ENCODE measurements around the gene AMZ1. TPM values are rescaled to one million over a fixed set of nuclear protein-coding genes. Genes with fewer than 3 reads are reported as not detected.
"Not testable (repeated sequence)": the region's sequence is repeated elsewhere in the genome, so short reads cannot be mapped to it uniquely, and the experiment has no call there.

AMZ1 gene
- total RNA-seq, 2 donors from 2014 or later, result not detected

DNA sequence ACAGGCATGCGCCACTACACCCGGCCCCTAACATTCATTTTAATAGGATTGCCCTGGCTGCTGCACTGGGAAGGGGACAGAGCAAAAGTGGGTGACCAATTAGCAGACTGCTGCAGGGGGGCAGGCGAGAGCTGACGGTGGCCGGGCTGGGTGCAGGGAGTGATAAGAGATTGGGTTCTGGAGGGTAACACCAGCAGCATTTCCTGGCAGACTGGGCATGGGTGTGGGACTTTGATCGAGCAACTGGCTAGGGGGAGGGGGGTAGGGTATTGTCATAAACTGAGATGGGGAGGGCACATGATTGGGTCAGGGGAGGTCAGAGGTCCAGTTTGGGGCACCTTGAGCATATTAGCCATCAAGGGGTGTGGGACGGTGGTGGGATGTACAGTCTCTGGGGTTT lies 20.2 kb upstream of the AMZ1 start:
- peaks cover 18 to 25% of the 10 kb centered on the region in 2 donors for H3K27me3 Mint-ChIP-seq
- DNase-seq (ENCODE audit: low spot score), result no peak

DNA sequence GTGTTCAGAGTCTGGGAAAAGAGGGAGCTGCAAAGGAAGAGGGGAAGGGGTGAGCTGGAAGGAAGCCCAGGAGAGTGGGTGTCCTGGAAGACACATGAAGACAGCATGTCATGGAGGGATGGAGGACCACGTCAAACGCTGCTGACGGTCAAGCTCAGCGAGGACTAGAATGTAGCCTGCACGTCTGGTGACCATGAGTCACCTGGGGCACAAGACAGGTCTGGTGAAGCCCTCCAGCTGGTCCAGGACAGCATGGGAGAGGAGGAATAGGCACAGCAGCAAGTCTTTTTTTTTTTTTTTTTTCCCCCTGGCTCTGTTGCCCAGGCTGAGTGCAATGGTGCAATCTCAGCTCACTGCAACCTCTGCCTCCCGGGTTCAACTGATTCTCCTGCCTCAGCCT lies 19.6 kb upstream of the AMZ1 start:
- DNase-seq (ENCODE audit: low spot score), result no peak
- no peaks in the 10 kb centered on the region for H3K36me3 Mint-ChIP-seq
- no peak for ATAC-seq
- H3K4me3 Mint-ChIP-seq, result no peak overlapping the region
- H3K27me3 Mint-ChIP-seq, result peaks cover 18 to 25% of the 10 kb centered on the region in 2 donors
- H3K9me3 Mint-ChIP-seq, result no peaks in the 10 kb centered on the region
- H3K27ac Mint-ChIP-seq, result peak overlapping the region in 1 of 2 donors; percentile 56
- H3K4me1 Mint-ChIP-seq (ENCODE audit: low read depth in 2 of 2), result peaks cover 9 to 14% of the 10 kb centered on the region in 2 donors

More for the DNA sequence above, 20.2 kb upstream of the AMZ1 start:
- Mint-ChIP-seq H3K27ac (peak overlapping the region in 1 of 2 donors; percentile 56), H3K4me1 (ENCODE audit: low read depth in 2 of 2) (peaks cover 9 to 14% of the 10 kb centered on the region in 2 donors), H3K36me3 (no peaks in the 10 kb centered on the region), H3K9me3 (no peaks in the 10 kb centered on the region), H3K4me3 (no peak overlapping the region)
- ATAC-seq, result no peak

DNA sequence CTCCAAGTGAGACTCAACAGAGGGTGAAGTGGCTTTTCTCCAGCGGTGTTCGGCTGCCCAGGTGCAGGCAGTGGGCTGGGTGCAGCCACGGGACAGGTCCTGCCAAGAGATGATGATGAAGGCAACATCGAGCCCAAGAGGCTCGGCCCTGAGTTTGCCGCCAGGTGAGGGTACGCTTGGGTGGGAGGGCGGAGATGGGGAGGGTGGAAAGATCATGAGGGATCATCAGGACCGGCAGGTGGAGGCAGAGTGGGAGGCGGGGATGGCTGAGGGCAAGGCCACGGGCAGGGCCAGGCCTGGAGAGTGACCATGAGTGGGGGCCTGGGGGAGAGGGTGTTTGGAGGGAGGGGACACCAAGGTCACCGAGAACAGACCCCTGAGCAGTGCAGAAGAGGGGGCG lies 17.8 kb upstream of the AMZ1 start:
- H3K27me3 Mint-ChIP-seq, result peaks cover 18 to 31% of the 10 kb centered on the region in 2 donors
- H3K4me3 Mint-ChIP-seq, result no peak overlapping the region
- peaks cover 9 to 14% of the 10 kb centered on the region in 2 donors for H3K4me1 Mint-ChIP-seq (ENCODE audit: low read depth in 2 of 2)
- DNase-seq (ENCODE audit: low spot score) (no peak), ATAC-seq (no peak)
- no peaks in the 10 kb centered on the region for H3K9me3 Mint-ChIP-seq
- H3K27ac Mint-ChIP-seq, result no peak overlapping the region
- H3K36me3 Mint-ChIP-seq, result no peaks in the 10 kb centered on the region

DNA sequence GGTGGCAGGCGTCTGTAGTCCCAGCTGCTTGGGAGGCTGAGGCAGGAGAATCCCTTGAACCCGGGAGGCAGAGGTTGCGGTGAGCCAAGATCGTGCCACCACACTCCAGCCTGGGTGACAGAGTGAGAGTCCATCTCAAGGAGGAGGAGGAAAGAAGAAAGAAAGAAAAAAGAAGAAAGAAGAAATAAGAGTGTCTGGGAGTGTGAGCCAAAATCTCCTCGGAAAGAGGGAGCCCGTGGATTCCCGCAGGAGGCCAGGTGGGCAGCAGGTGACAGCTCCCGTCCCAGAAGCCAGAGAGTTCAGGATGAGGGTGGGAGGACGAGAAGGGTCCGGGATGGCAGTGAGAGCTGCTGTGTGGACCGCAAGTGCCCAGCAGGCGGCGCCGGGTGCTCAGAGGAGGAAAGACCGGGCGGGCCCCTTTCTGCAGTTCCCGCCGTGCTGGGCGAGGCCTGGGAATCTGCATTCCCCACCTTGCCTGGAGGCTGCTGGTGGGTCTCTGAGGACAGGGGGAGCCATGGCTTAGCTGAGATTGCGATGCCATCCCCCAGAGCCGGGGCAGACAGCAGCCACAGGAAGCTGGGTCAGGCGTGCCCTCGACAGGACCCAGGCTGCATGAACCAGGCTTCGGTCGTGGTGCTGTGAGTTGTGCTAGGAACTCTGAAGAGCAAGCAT lies 17.1 kb upstream of the AMZ1 start:
- no peaks in the 10 kb centered on the region for H3K36me3 Mint-ChIP-seq
- peaks cover 9 to 12% of the 10 kb centered on the region in 2 donors for H3K4me1 Mint-ChIP-seq (ENCODE audit: low read depth in 2 of 2)
- no peak overlapping the region for H3K4me3 Mint-ChIP-seq
- no peaks in the 10 kb centered on the region for H3K9me3 Mint-ChIP-seq
- no peak overlapping the region for H3K27ac Mint-ChIP-seq
- peaks cover 18 to 31% of the 10 kb centered on the region in 2 donors for H3K27me3 Mint-ChIP-seq
- DNase-seq (ENCODE audit: low spot score) (peak; percentile 76), ATAC-seq (peak; percentile 78 to 87)

DNA sequence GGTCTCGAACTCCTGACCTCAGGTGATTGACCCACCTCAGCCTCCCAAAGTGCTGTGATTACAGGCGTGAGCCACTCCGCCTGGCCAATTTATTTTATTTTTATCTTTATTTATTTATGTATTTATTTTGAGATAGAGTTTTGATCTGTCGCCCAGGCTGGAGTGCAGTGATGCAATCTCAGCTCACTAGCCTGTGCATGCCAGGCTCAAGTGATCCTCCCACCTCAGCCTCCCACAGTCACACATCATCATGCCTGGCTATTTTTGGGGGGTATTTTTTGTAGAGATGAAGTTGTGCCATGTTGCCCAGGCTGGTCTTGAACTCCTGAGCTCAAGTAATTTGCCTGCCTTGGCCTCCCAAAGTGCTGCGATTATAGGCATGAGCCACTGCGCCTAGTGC lies 14.8 kb upstream of the AMZ1 start:
- not testable (repeated sequence) for H3K4me1 Mint-ChIP-seq (ENCODE audit: low read depth in 2 of 2); H3K9me3 Mint-ChIP-seq; ATAC-seq; H3K4me3 Mint-ChIP-seq; H3K27ac Mint-ChIP-seq; H3K36me3 Mint-ChIP-seq; DNase-seq (ENCODE audit: low spot score)
- H3K27me3 Mint-ChIP-seq, result peaks cover 11 to 21% of the 10 kb centered on the region in 2 donors

DNA sequence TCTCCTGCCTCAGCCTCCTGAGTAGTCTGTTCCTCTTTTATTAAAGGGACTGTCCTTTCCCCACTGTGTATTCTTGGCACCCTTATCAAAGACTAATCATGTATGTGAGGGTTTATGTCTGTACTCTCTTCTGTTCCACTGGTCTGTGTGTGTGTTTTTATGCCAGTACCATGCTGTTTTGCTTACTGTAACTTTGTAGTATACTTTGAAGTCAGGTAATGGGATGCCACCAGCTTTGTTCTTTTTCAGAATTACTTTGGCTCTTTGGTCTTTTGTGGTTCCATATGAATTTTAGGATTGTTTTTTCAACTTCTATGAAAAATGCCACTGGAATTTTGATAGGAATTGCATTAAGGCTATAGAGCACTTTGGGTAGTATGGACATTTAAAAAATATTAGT lies 14.1 kb upstream of the AMZ1 start:
- no peak for DNase-seq (ENCODE audit: low spot score)
- peaks cover 7 to 9% of the 10 kb centered on the region in 2 donors for H3K4me1 Mint-ChIP-seq (ENCODE audit: low read depth in 2 of 2)
- ATAC-seq, result no peak
- H3K27ac Mint-ChIP-seq, result peak overlapping the region in 1 of 2 donors; percentile 62
- no peak overlapping the region for H3K4me3 Mint-ChIP-seq
- H3K9me3 Mint-ChIP-seq, result no peaks in the 10 kb centered on the region
- peaks cover 8 to 19% of the 10 kb centered on the region in 2 donors for H3K27me3 Mint-ChIP-seq
- H3K36me3 Mint-ChIP-seq, result no peaks in the 10 kb centered on the region

DNA sequence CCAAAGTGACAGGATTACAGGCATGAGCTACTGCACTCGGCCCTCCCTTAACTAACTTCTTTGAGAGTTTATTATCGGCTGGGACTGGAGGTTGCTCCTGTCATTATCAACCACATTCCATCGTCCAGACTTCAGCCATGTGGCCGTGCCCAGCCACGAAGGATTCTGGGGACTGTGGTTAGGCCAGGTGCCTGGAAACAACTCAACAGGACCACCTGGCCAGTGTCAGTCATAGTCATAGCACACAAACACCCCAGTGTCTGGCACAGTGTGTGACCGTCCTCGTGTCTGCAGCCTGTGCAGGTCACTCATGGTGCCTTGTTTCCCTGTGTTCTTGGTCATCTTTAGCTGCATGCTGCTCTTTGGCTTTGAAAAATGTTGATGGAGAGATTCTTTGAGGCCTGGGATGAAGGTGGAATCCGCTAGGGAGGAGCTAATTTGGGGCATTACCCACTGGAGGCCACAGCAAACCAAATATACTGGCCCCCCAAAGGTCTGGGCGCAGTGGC lies 12.7 kb upstream of the AMZ1 start:
- Mint-ChIP-seq H3K4me1 (ENCODE audit: low read depth in 2 of 2) (peaks cover 7 to 9% of the 10 kb centered on the region in 2 donors), H3K36me3 (no peaks in the 10 kb centered on the region), H3K27ac (no peak overlapping the region), H3K27me3 (peaks cover 8 to 18% of the 10 kb centered on the region in 2 donors), H3K4me3 (no peak overlapping the region), H3K9me3 (no peaks in the 10 kb centered on the region)
- no peak for ATAC-seq
- no peak for DNase-seq (ENCODE audit: low spot score)

DNA sequence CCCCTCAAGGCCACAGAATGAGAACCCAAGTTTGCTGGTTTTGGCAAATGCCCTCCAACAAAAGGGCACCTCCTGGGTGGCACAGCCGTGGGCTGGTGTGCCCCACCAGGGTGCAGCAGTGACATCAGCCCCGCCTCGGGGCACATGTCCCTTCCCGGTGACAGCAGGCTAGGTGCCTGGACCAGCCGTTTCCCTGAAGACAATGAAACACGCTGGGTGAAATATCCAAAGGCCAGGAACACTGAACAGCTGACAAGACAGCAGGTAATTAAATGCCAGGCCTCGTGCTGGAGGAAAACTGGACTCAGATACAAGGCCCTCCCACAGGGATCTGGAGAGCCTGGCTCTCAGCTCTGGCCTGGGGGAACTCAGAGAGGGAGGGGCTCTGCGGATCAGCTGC lies 11.4 kb upstream of the AMZ1 start:
- not testable (repeated sequence) for H3K4me1 Mint-ChIP-seq (ENCODE audit: low read depth in 2 of 2); H3K4me3 Mint-ChIP-seq; DNase-seq (ENCODE audit: low spot score); H3K9me3 Mint-ChIP-seq; ATAC-seq; H3K27ac Mint-ChIP-seq; H3K36me3 Mint-ChIP-seq
- H3K27me3 Mint-ChIP-seq, result peaks cover 3 to 13% of the 10 kb centered on the region in 2 donors

DNA sequence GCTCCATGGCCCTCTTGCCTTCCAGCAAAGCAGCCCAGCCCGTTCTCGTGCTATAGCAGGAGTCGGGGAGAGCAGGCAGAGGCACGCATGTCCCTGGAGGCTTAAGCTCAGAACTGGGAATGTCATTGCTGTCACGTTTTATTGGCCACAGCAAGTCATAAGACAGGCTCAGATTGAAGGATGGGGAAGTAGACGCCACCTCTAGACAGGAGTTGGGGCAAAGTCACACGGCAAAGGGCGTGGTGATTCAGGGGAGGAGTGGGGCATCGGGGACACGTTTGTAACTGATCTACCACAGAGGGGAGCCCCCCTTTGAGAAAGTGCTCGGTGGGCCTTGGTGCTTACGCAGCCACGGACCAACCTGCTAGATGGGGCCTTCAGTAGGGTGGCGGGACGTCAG lies 9.5 kb upstream of the AMZ1 start:
- not testable (repeated sequence) for H3K4me3 Mint-ChIP-seq; H3K36me3 Mint-ChIP-seq; ATAC-seq; H3K27ac Mint-ChIP-seq; DNase-seq (ENCODE audit: low spot score); H3K9me3 Mint-ChIP-seq; H3K4me1 Mint-ChIP-seq (ENCODE audit: low read depth in 2 of 2)
- H3K27me3 Mint-ChIP-seq, result peaks cover 15 to 20% of the 10 kb centered on the region in 2 donors

DNA sequence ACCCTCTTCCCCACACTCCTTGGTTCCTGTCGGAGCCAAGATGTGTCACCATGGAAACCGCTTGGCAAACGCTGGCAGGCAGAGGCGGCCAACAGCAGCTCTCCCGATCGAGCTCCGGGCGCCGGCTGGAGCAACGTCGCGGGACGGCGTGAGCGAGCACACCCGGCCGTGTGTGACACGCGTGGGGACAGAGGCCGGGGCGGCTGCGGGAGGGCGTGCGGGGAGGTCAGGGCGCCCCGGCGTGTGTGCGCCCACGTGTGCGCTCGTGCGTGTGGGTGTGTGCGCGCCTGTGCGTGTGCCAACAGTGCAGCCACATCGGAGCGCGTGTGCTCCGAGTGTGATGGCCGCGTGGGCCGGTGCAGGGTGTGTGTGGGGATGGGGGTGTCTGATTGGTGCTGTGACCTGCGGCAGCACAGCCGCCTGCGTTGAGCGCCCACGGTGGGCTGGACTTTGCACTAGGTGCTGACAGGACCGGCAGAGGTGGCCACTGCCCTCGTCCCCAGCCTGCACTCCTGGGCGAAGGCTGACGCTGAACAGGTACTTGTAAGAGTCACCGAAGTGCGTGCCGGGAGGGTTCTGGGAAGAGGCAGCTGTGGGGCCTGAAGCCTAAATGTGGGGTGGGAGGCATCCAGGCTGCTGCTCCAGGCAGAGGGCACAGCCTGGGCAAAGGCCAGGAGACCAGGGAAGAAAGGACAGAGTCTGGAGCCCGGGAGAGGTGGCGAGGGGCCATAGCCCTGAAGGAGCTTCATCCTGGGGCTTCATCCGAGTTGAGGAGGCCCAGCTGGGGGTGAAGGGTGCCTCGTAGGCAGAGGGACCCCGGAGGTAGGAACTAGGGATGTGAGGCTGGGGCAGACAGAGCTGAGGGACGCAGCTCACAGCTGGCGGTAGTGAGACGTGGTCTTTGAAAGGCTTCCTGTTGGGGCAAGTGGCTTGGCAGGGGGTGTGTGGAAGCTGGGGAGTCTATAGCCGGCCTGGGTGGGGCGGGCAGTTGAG lies 8.6 kb upstream of the AMZ1 start:
- DNase-seq (ENCODE audit: low spot score); H3K36me3 Mint-ChIP-seq; H3K9me3 Mint-ChIP-seq; H3K4me3 Mint-ChIP-seq; H3K4me1 Mint-ChIP-seq (ENCODE audit: low read depth in 2 of 2); H3K27ac Mint-ChIP-seq: not testable (repeated sequence)
- peaks cover 15 to 17% of the 10 kb centered on the region in 2 donors for H3K27me3 Mint-ChIP-seq
- peak; percentile 19 to 20 for ATAC-seq

DNA sequence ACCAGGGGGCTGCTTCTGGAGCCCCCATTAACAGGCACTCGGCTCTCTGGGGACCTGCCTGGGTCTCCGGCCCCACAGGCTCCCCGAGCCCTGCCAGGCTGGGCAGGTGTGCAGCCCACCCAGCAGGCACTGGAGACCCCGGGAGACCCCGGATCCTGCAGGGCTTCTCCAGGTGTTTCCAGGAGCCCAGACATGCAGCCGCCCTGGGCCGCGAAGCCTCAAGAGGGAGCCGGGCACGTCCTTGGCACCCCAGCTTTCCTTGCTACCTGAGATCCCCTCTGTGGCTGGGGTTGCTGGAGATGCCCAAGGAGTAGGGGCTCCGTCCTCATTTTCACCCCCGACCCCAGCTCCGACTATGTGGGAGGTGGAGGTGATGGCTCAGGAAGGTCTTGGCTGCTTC lies 7.7 kb upstream of the AMZ1 start:
- Mint-ChIP-seq H3K4me1 (ENCODE audit: low read depth in 2 of 2) (no peaks in the 10 kb centered on the region), H3K27ac (no peak overlapping the region), H3K4me3 (no peak overlapping the region), H3K27me3 (peaks cover 14 to 15% of the 10 kb centered on the region in 2 donors), H3K36me3 (no peaks in the 10 kb centered on the region), H3K9me3 (no peaks in the 10 kb centered on the region)
- no peak for DNase-seq (ENCODE audit: low spot score)
- no peak for ATAC-seq

DNA sequence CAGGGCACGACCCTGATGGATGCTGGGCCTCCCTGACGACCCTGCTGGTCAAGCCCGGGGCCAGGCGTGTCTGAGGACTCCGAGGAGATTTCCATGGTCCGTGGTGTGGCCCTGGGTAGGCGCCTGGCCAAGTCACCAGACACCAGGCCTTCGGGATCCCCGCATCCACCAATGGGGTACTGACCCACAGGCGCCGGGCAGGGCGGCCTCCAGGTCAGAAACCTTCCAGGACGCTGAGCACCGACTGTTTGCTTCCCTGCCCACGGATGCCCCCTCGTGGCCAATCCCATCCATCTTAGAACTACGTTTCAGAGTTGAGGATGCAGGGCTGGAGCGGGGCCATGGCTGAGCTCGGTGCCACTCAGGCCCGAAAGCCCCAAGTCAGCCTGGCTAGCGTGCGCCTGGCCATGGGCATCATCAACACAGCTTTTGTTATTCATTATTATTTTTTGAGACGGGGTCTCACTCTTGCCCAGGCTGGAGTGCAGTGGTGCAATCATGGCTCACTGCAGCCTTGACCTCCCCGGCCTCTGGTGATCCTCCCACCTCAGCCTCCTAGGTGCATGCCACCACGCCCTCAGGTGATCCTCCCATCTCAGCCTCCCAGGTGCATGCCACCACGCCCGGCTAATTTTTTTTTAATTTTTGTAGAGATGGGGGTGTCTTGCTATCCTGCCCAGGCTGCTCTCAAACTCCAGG lies 7.1 kb upstream of the AMZ1 start:
- Mint-ChIP-seq H3K27ac (no peak overlapping the region), H3K36me3 (no peaks in the 10 kb centered on the region), H3K9me3 (no peaks in the 10 kb centered on the region), H3K27me3 (peaks cover 15 to 16% of the 10 kb centered on the region in 2 donors), H3K4me1 (ENCODE audit: low read depth in 2 of 2) (no peaks in the 10 kb centered on the region), H3K4me3 (no peak overlapping the region)
- DNase-seq (ENCODE audit: low spot score) (no peak), ATAC-seq (peak; percentile 53 to 70)

DNA sequence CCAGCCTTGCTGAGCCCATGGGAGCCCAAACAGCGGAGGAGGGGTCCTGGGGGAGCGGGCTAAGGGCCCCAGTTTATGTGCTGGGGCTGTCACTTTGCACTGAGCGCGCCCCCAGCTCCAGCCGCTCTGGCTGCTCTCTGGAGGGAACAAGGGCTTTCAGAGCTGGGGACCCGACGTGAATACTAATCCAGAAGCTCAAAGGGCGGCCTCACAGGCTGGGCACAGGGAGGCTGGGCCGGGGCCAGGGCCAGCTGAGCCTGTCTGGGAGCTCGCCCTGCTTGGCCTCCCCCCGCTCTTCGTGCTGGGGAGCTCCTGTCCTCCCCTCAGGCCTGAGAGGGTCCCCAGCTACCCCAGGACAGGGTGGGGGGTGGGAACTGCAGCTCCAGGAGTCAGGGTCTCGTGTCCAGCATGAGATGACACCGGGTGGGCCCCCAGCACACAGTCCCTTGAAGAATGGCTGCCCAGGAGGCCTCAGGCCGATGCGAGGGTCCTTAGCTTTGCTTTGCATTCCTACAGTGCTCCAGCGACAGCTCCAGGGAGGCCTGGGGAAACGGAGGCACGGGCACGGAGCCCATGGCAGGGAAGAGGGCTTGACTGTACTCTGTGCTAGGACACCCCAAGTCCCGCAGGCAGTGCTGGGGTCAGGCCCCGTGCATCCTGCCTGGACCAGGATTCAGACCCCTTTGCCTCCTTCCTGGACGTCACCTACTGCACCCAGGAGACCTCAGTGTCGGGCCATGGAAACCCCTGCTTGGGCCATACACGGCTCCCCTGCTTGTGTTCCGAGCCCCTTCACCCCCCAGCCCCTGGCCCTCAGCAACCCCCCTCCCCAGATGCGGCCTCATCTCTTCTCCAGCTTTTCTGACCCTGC lies 5.8 kb upstream of the AMZ1 start:
- Mint-ChIP-seq H3K36me3 (no peaks in the 10 kb centered on the region), H3K9me3 (no peaks in the 10 kb centered on the region), H3K27ac (no peak overlapping the region), H3K4me3 (no peak overlapping the region), H3K4me1 (ENCODE audit: low read depth in 2 of 2) (no peaks in the 10 kb centered on the region), H3K27me3 (peaks cover 15 to 18% of the 10 kb centered on the region in 2 donors)
- DNase-seq (ENCODE audit: low spot score) (no peak), ATAC-seq (no peak)

Data from natural killer cell treated with Interleukin-12 subunit alpha and Interleukin-12 subunit beta and Interleukin-15 and Interleukin-18, amount 100 ng/mL, for 72 hours (primary cell).